Daoy (cell line): Measurements from ENCODE around the gene FOXN1. TPM values are rescaled to one million over a fixed set of nuclear protein-coding genes. Genes with fewer than 3 reads are reported as not detected.

ENCODE experiments used
- DNase-seq: peaks from one replicate; pipeline ENCODE4 v3.0.0-alpha.2; 2015; ENCODE audit warnings: low read depth
- total RNA-seq: library from RNA; depleted of rRNA; stranded (reverse); fragments of >200 nt; shearing (Covaris generic); gene quantifications from 2 replicates; pipeline ENCODE4 v1.2.3, GENCODE V29; 2014

FOXN1 gene
- total RNA-seq, 1 experiment from 2014 or later = not detected

- DNase-seq = no peak
Observed at GRCh38 chr17:28478712-28479615, 27.2 kb upstream of the FOXN1 start.

- no peak for DNase-seq
Observed at GRCh38 chr17:28480278-28480677, 25.9 kb upstream of the FOXN1 start.

GRCh38 chr17:28480799-28481571, 25.2 kb upstream of the FOXN1 start:
- DNase-seq = no peak

- DNase-seq = no peak
Observed at GRCh38 chr17:28482551-28483199, 23.5 kb upstream of the FOXN1 start.

- no peak for DNase-seq
Observed at GRCh38 chr17:28484296-28484695, 21.9 kb upstream of the FOXN1 start.

GRCh38 chr17:28485049-28485448, 21.1 kb upstream of the FOXN1 start:
- no peak for DNase-seq

- DNase-seq = no peak
Observed at GRCh38 chr17:28487881-28488532, 18.1 kb upstream of the FOXN1 start.

- DNase-seq = no peak
Observed at GRCh38 chr17:28488533-28489276, 17.4 kb upstream of the FOXN1 start.

- DNase-seq = no peak
Observed at GRCh38 chr17:28491286-28491685, 14.9 kb upstream of the FOXN1 start.

- no peak for DNase-seq
Observed at GRCh38 chr17:28491860-28492259, 14.3 kb upstream of the FOXN1 start.

- no peak for DNase-seq
Observed at GRCh38 chr17:28492352-28493310, 13.5 kb upstream of the FOXN1 start.

GRCh38 chr17:28493460-28493859, 12.7 kb upstream of the FOXN1 start:
- DNase-seq = no peak

GRCh38 chr17:28494445-28495188, 11.5 kb upstream of the FOXN1 start:
- DNase-seq = peak; percentile 80

- no peak for DNase-seq
Observed at GRCh38 chr17:28495635-28496034, 10.5 kb upstream of the FOXN1 start.

GRCh38 chr17:28497931-28498330, 8.2 kb upstream of the FOXN1 start:
- DNase-seq = no peak

- no peak for DNase-seq
Observed at GRCh38 chr17:28498652-28499363, 7.3 kb upstream of the FOXN1 start.

GRCh38 chr17:28499364-28499664, 6.8 kb upstream of the FOXN1 start:
- no peak for DNase-seq

GRCh38 chr17:28499684-28500357, 6.3 kb upstream of the FOXN1 start:
- no peak for DNase-seq
